Cardiac fibroblast (primary cell): ENCODE measurements around the gene SPINT2.

Source experiments
- DNase-seq, 2 donors: peaks; one replicate each; pipeline versions ENCODE4 v3.0.0 to v3.0.0-alpha.2; 2010; ENCODE audit warnings: low read depth in 2 of 2
- H3K4me3 ChIP-seq, 2 donors: replicated peaks in 1 of 2; 1 replicate in 1 of 2; 2 replicates in 1 of 2; pipeline ENCODE4 v1.5.1; 2011; ENCODE audit warnings: low read depth in 2 of 2, low read length in 2 of 2, mild to moderate bottlenecking in 2 of 2, moderate library complexity in 1 of 2
- TF ChIP-seq, protein P1 (sequence below): IDR thresholded peaks from one replicate; pipeline ENCODE4 v1.5.1; 2011; ENCODE audit warnings: low read depth, mild to moderate bottlenecking, low read length, inconsistent platforms

Gene SPINT2

GRCh38 chr19:38310279-38310670, 45.9 kb downstream of the SPINT2 start:
- TF ChIP-seq, protein P1, sequence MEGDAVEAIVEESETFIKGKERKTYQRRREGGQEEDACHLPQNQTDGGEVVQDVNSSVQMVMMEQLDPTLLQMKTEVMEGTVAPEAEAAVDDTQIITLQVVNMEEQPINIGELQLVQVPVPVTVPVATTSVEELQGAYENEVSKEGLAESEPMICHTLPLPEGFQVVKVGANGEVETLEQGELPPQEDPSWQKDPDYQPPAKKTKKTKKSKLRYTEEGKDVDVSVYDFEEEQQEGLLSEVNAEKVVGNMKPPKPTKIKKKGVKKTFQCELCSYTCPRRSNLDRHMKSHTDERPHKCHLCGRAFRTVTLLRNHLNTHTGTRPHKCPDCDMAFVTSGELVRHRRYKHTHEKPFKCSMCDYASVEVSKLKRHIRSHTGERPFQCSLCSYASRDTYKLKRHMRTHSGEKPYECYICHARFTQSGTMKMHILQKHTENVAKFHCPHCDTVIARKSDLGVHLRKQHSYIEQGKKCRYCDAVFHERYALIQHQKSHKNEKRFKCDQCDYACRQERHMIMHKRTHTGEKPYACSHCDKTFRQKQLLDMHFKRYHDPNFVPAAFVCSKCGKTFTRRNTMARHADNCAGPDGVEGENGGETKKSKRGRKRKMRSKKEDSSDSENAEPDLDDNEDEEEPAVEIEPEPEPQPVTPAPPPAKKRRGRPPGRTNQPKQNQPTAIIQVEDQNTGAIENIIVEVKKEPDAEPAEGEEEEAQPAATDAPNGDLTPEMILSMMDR, result no peak
- no peak for DNase-seq
- no peak overlapping the region for H3K4me3 ChIP-seq

DNA sequence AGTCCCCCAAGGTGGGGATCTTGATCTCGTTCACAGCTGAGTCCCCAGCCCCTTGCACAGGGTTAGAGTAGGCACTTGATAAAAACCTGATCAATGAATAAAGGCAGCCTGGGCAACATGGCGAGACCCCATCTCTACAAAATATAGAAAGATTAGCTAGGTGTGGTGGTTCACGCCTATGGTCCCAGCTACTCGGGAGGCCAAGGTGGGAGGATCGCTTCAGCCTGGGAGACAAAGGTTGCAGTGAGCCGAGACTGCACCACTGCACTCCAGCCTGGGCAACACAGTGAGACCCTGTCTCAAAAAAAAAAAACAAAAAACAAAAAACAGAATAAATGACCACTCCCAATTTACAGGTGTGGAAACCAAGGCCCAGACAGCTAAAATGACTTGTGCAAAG, 46.6 kb downstream of the SPINT2 start:
- H3K4me3 ChIP-seq, result no peak overlapping the region
- no peak for DNase-seq
- TF ChIP-seq, protein P1, result no peak

GRCh38 chr19:38315657-38316476, 51.5 kb downstream of the SPINT2 start, which contains the start of gene YIF1B:
YIF1B (minus strand) TSS chr19:38315947; CDS start chr19:38315917, 30 bp downstream.
- H3K4me3 ChIP-seq, result peak within 1 kb of the TSS; percentile 75 to 84
- TF ChIP-seq, protein P1, result no peak
- DNase-seq, result peak; percentile 98

- peak overlapping the region; percentile 13 to 37 for H3K4me3 ChIP-seq
- TF ChIP-seq, protein P1, result no peak
- DNase-seq, result no peak
Measured at GRCh38 chr19:38316477-38317067, 52.2 kb downstream of the SPINT2 start.

DNA sequence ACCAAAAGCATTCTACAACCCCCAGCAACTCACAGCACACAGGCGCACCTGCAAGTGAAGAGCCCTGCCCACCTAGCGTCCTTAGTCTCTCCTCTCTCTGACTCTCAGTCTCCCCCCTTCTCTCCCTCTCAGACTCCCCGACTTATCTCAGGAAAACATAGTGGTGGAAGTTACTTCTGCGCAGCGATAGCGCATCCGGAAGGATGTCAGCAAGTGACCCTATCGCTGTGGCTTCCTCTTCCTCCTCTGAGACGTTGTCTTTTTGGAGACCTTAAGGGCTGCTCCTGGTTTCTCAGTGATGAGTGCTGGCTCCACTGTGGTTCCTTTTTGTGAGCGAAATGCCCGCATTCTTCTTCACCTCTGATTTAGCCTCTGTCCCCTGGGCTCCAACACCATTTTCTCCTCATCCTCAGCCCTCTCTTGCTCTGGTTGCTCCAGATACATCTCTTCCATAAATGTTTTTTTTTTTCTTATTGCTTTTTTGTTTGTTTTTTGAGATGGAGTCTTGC, 52.8 kb downstream of the SPINT2 start:
- DNase-seq, result no peak
- TF ChIP-seq, protein P1, result no peak
- no peak overlapping the region for H3K4me3 ChIP-seq

- TF ChIP-seq, protein P1, result no peak
- peak in 1 of 2 donors; percentile 75 for DNase-seq
- H3K4me3 ChIP-seq, result no peak overlapping the region
Measured at GRCh38 chr19:38318660-38319059, 54.3 kb downstream of the SPINT2 start.
